GM12878 (cell line): Measurements from ENCODE around the gene XPNPEP1. TPM values are rescaled to one million over a fixed set of nuclear protein-coding genes. Genes with fewer than 3 reads are reported as not detected.

Experiments
- ATAC-seq: fragments of 200-7000 bp; cut with Tn5 transposase; 3 replicates; pipeline ENCODE4 v1.9.1; 2020; ENCODE audit warnings: mild to moderate bottlenecking, moderate library complexity
- BruUV-seq: library from RNA; stranded (reverse); fragments of 400-500 nt; replicated peaks from 2 replicates; lab custom pipeline; 2021; lab: Mats Ljungman, UMichigan
- CTCF ChIA-PET: fragments of 300-600 bp; sonication (Branson Sonifier 250); formaldehyde crosslinking; extraction: SDS; loops from one replicate; lab custom pipeline; 2021; ENCODE audit warnings: inconsistent platforms; lab: Yijun Ruan, JAX
- POLR2A ChIA-PET: fragments of 350-600 bp; formaldehyde crosslinking; extraction: SDS; loops from one replicate; lab custom pipeline; 2021; ENCODE audit warnings: inconsistent platforms; lab: Charles Lee
- RAD21 ChIA-PET: fragments of 300-600 bp; sonication (Branson Sonifier 250); formaldehyde crosslinking; loops from one replicate; lab custom pipeline; 2023; ENCODE audit warnings: antibody characterized with exemption; ENCODE audit not compliant: unreplicated experiment; lab: Charles Lee
- SMC1A ChIA-PET: fragments of 300-600 bp; sonication (Branson Sonifier 250); formaldehyde crosslinking; loops from one replicate; lab custom pipeline; 2023; ENCODE audit not compliant: unreplicated experiment, uncharacterized antibody; lab: Charles Lee
- DNase-seq: peaks from one replicate; pipeline ENCODE4 v3.0.0-alpha.2; 2011; ENCODE audit warnings: low read depth, low spot score
- FAIRE-seq: peaks from 3 replicates; lab custom pipeline; 2011; peaks lifted over from hg19 to GRCh38; lab: Jason Lieb, UNC
- H2AFZ ChIP-seq: 2 replicates; pipeline ENCODE4 v1.6.0; 2011; ENCODE audit warnings: low read depth, low read length, control low read depth; ENCODE audit not compliant: control insufficient read depth
- H3K27ac ChIP-seq: 2 replicates; pipeline ENCODE4 v1.5.1; 2011; ENCODE audit warnings: control low read depth; ENCODE audit not compliant: control insufficient read depth, insufficient read depth
- H3K27me3 ChIP-seq, 2 experiments: replicated peaks in 1 of 2; 2 replicates each; pipeline versions ENCODE4 v1.6.0 to v1.6.1; 2011; ENCODE audit warnings: low read length in 1 of 2; ENCODE audit not compliant: control insufficient read depth in 2 of 2, insufficient read depth in 2 of 2
- H3K36me3 ChIP-seq, 2 experiments: 2 replicates each; pipeline ENCODE4 v1.5.1; 2011; ENCODE audit warnings: low read length in 1 of 2; ENCODE audit not compliant: control insufficient read depth in 2 of 2, insufficient read depth in 2 of 2
- H3K4me1 ChIP-seq: 2 replicates; pipeline ENCODE4 v1.6.1; 2011; ENCODE audit warnings: mild to moderate bottlenecking, low read length, moderate library complexity, mixed read lengths; ENCODE audit not compliant: control insufficient read depth, insufficient read depth
- H3K4me2 ChIP-seq: 2 replicates; pipeline ENCODE4 v1.6.0; 2011; ENCODE audit warnings: control low read depth; ENCODE audit not compliant: control insufficient read depth, insufficient read depth
- H3K4me3 ChIP-seq: fragments of 200-600 bp; sonication (generic); 2 replicates; pipeline ENCODE4 v1.5.1; 2016
- H3K79me2 ChIP-seq: 2 replicates; pipeline ENCODE4 v1.6.0; 2011; ENCODE audit warnings: low read length; ENCODE audit not compliant: control insufficient read depth, insufficient read depth
- H3K9ac ChIP-seq: 2 replicates; pipeline ENCODE4 v1.8.0; 2011; ENCODE audit warnings: low read length, control low read depth, mixed read lengths; ENCODE audit not compliant: control insufficient read depth, insufficient read depth
- H3K9me3 ChIP-seq: replicated peaks from 3 replicates; pipeline ENCODE4 v1.5.1; 2011; ENCODE audit warnings: mild to moderate bottlenecking, low read length; ENCODE audit not compliant: control insufficient read depth, insufficient read depth
- H4K20me1 ChIP-seq: 2 replicates; pipeline ENCODE4 v1.6.0; 2011; ENCODE audit not compliant: control insufficient read depth, insufficient read depth
- CUX1 ChIP-seq: IDR thresholded peaks from 2 replicates; pipeline ENCODE4 v1.6.1; 2012; ENCODE audit warnings: improper control_type of control experiment, low read depth, low read length; ENCODE audit not compliant: insufficient replicate concordance
- EZH2 ChIP-seq: IDR thresholded peaks from 2 replicates; pipeline ENCODE4 v1.6.1; 2012; ENCODE audit warnings: low read depth, mild to moderate bottlenecking, control low read depth, inconsistent platforms, low read length, borderline replicate concordance; ENCODE audit not compliant: control insufficient read depth
- FOXM1 ChIP-seq: IDR thresholded peaks from 2 replicates; pipeline ENCODE4 v1.6.1; 2012; ENCODE audit warnings: low read depth, mild to moderate bottlenecking, inconsistent platforms, low read length, moderate library complexity
- MEF2A ChIP-seq: IDR thresholded peaks from 2 replicates; pipeline ENCODE4 v1.6.1; 2011; ENCODE audit warnings: low read depth, mild to moderate bottlenecking, low read length, moderate library complexity; ENCODE audit not compliant: insufficient read depth
- SMC3 ChIP-seq: IDR thresholded peaks from 2 replicates; pipeline ENCODE4 v1.6.1; 2011; ENCODE audit warnings: low read length, improper control_type of control experiment, borderline replicate concordance
- ZNF217 ChIP-seq: fragments of 450-650 bp; IDR thresholded peaks from 2 replicates; pipeline ENCODE4 v1.6.1; 2017; ENCODE audit warnings: antibody characterized with exemption, mild to moderate bottlenecking
- ZNF384 ChIP-seq: IDR thresholded peaks from 2 replicates; pipeline ENCODE4 v1.6.1; 2012; ENCODE audit warnings: low read depth, mild to moderate bottlenecking, low read length, improper control_type of control experiment, borderline replicate concordance
- WGBS: methylation state at CpG from one replicate; pipeline ENCODE4 v1.1.6; 2016; ENCODE audit warnings: low lambda C conversion rate; ENCODE audit not compliant: insufficient replicate concordance, insufficient coverage; ENCODE audit errors: missing lambda C conversion rate; 5-methylcytosine and 5-hydroxymethylcytosine counted together
- in situ Hi-C: fragments of 300-500 bp; cut with MboI; formaldehyde crosslinking; loops from 9 replicates; pipeline ENCODE4 v1.14.3; 2018; ENCODE audit warnings: mixed read lengths
- intact Hi-C: fragments of 100-400 bp; cut with micrococcal nuclease; formaldehyde crosslinking; loops from one replicate; pipeline ENCODE4 v1.14.2; 2022; ENCODE audit not compliant: unreplicated experiment
- polyA plus RNA-seq, 11 experiments: library from polyadenylated mRNA; depleted of rRNA in 4 of 11; unstranded in 6 of 11; stranded (reverse) in 5 of 11; fragments of >200 nt; fragmentation: Nextera tagmentation in 4 of 11; fragmentation: Illumina TruSeq in 1 of 11; extraction: Ambion mirVana in 4 of 11; extraction: Trizol in 1 of 11; gene quantifications; 1 replicate in 1 of 11; 2 replicates in 10 of 11; pipeline versions ENCODE4 v1.2.1 to v1.2.3, GENCODE V29; 2011 to 2016; ENCODE audit warnings: inconsistent platforms in 2 of 11, missing spikeins in 2 of 11, low read depth in 1 of 11
- total RNA-seq, 4 experiments: library from RNA; depleted of rRNA in 3 of 4; stranded (reverse); fragments of >200 nt in 3 of 4; fragmentation: Illumina TruSeq in 1 of 4; extraction: Trizol in 1 of 4; gene quantifications; 2 replicates each; pipeline versions ENCODE4 v1.2.1 to v1.2.3, GENCODE V29; 2013 to 2021
- TF ChIP-seq, protein P1 (sequence below): IDR thresholded peaks from 2 replicates; pipeline ENCODE4 v1.6.1; 2011; ENCODE audit warnings: low read depth, low read length, improper control_type of control experiment, borderline replicate concordance

The XPNPEP1 gene
- total and polyA plus RNA-seq, 10 of the 15 experiments (the other 5 are each of a cell fraction or from before 2014, with no cell fraction given) = 22.7 to 108 (median 43.5) TPM

DNA sequence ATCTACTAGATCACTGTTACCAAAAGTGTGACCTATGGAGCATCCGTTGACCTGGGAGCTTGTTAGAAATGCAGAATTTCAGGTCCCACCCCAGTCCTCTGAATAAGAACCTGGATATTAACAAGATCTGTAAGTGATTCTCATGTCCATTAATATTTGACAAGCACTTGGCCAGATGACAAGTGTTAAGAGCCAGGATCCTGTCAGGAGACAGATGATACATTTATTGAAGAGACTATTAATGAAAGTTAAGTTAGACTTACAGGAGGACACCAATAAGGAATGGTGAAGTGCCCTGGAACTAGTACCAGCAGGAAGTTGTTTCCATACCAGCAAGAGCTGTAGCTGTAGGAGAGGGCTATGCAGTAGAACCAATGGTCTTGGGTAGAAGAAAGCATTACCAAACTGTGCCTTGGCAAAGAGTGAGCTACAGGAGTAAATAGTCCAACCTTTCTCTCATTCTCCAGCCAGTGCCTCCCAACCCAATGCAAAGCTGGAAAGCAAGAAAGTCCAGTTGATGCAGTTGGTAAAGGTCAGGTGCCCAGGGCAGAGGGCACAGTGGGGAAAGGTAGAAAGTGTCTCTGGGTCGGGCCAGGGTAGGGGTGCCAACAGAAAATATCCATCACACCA is 49.2 kb upstream of the XPNPEP1 start:
- H3K79me2 ChIP-seq = no peaks in the 10 kb centered on the region
- no peak overlapping the region for H3K27ac ChIP-seq
- H3K27me3 ChIP-seq = peaks cover 2 to 3% of the 10 kb centered on the region in 2 experiments; a peak in 3 of 4 replicates
- TF ChIP-seq ZNF217 = no peak
- no peak for TF ChIP-seq EZH2
- TF ChIP-seq MEF2A = no peak
- no peak for TF ChIP-seq CUX1
- no peak for TF ChIP-seq ZNF384
- TF ChIP-seq FOXM1 = no peak
- TF ChIP-seq, protein P1, sequence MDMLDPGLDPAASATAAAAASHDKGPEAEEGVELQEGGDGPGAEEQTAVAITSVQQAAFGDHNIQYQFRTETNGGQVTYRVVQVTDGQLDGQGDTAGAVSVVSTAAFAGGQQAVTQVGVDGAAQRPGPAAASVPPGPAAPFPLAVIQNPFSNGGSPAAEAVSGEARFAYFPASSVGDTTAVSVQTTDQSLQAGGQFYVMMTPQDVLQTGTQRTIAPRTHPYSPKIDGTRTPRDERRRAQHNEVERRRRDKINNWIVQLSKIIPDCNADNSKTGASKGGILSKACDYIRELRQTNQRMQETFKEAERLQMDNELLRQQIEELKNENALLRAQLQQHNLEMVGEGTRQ = no peak
- no peak for TF ChIP-seq SMC3
- no TSS peak for BruUV-seq
- no peaks in the 10 kb centered on the region for H3K4me1 ChIP-seq
- no peak overlapping the region for H3K4me3 ChIP-seq
- ChIA-PET SMC1A (interaction anchor here (0.8 to 1.6 kb wide), 2 partner anchors 15 to 85 kb away, joined by 3 to 6 read pairs; no protein-coding TSS in a partner anchor), POLR2A (no interaction called here), RAD21 (interaction anchor here (0.9 to 1.0 kb wide), 2 partner anchors 8 to 89 kb away, joined by 3 read pairs; no protein-coding TSS in a partner anchor), CTCF (interaction anchor here (0.6 to 1.4 kb wide), 7 partner anchors 9 to 282 kb away, joined by 3 to 5 read pairs (median 3); no protein-coding TSS in a partner anchor)
- DNase-seq (no peak), ATAC-seq (no peak), FAIRE-seq (no peak)
- H4K20me1 ChIP-seq = no peaks in the 10 kb centered on the region
- no peak overlapping the region for H3K4me2 ChIP-seq
- no peak overlapping the region for H3K9ac ChIP-seq
- no peaks in the 10 kb centered on the region for H3K9me3 ChIP-seq
- no peak overlapping the region for H2AFZ ChIP-seq
- no peaks in the 10 kb centered on the region for H3K36me3 ChIP-seq
- in situ Hi-C loops = no loop called here
- WGBS = 52% methylated on average over 2 of the region's 2 CpGs
- intact Hi-C loops = no loop called here
